Right lobe of liver (tissue), 4 donors: ENCODE results near the gene KCNRG.

Experiments used
- CTCF ChIP-seq, 4 donors: fragments of 200-600 bp in 3 of 4; fragments of 450-650 bp in 1 of 4; IDR thresholded peaks; one replicate each; pipeline versions ENCODE4 v1.5.1 to v1.8.0; 2016 to 2022; ENCODE audit warnings: antibody characterized with exemption in 4 of 4, mild to moderate bottlenecking in 2 of 4
- POLR2A ChIP-seq: fragments of 450-650 bp; IDR thresholded peaks from one replicate; pipeline ENCODE4 v1.6.1; 2017; ENCODE audit warnings: antibody characterized with exemption, mild to moderate bottlenecking
- donor health status: DM: no; HTN: no; CAD: no.
- donor health status: DM: no; HTN: no; CAD: no.
- donor health status: DM: no; HTN: yes; CAD: no.

- TF ChIP-seq POLR2A = no peak
- TF ChIP-seq CTCF (IDR thresholded peaks at IDR 0.05) = no peak
Measured at GRCh38 chr13:49998714-49999624, 16.3 kb upstream of the KCNRG start.
